ENCODE results near the gene FRMD1.

Gene FRMD1

DNA sequence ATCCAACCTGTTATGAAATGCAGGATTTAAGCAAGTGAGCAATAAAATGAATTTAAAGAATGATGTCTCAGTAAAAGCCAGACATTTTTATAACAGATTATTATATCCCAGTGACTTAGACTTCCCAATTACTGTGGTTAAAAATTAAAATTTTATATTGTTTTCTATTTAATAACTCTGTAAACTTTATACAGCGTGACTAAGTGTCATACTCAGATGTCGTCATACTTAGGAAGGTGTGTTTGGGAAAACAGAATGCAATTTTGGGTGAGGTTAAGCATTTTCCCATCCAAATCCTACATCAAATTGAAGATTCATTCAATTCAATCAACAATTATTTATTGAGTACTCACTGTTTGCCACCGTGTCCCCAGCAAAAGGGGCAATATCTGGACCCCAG lies 31.4 kb upstream of the FRMD1 start:
- DNase-seq, result no peak

DNA sequence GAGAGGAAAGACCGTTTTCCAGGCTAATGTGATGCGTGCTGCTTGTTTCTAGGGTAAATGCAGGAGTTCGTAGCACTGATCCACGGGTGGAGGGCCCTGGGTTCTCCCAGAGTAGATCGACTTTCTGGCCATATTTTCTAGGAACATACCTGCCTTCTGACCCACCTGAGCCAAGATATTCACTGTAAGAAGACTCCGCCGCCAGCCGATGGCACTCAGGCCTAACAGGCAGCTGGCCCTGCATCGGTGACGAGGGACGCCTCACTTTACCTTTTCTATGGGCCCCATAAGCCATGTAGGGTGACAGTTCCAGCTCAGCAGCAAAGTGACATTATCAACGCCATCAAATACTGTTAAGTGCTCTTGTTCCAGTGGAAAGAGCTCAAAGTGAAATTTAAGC lies 30.2 kb upstream of the FRMD1 start:
- no peak for DNase-seq

DNA sequence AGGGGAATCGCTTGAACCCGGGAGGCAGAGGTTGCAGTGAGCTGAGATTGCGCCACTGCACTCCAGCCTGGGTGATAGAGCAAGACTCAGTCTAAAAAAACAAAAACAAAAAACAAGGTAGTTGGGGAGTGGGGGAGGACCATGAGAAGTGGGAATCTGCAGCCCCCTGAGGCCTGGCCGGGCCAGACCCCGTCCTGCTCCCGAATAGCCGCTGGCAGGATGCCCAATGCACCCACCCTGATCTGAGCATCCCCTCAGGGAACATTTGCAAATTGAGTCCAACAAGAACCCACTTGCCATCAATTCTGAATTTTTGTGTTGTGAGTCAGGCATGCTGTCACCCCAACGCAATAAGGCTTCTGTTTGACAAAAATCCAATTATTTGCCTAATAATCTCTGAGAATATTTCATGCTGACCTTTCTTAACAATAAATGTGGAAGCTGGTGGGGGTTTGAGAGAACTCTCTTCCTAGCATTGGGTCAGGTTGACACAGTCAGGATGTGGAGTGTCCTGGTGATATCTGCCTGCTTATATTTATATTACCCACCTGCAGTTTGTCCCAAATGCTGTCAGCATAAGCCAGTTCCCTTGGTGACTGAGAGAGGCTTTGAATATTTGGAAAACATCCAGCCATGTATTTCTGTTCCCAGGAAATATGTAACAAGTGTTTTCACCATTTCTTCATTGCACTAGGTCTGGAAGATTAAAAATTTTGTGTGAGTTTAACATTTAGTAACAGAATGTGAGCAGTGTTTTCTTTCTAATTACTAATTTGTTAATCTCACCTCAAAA lies 28.4 kb upstream of the FRMD1 start:
- DNase-seq, result no peak

DNA sequence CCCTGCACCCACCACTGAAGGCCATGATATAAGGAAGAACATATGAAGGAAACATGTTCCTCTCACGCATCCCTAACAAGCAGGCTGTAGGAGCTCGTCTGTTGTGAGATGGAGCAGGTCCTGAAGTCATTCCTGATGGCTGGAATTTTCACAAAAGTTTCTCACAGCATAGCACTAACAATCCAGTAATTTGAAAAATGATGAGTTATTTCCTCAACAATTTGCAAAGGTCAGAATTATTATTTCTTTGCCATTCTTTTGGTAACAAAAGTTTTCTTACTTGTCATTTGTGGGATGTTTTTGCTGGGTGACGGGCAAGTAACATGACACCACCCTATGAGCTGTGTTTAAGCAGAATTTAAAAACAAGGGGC lies 27.6 kb upstream of the FRMD1 start:
- no peak for DNase-seq

DNA sequence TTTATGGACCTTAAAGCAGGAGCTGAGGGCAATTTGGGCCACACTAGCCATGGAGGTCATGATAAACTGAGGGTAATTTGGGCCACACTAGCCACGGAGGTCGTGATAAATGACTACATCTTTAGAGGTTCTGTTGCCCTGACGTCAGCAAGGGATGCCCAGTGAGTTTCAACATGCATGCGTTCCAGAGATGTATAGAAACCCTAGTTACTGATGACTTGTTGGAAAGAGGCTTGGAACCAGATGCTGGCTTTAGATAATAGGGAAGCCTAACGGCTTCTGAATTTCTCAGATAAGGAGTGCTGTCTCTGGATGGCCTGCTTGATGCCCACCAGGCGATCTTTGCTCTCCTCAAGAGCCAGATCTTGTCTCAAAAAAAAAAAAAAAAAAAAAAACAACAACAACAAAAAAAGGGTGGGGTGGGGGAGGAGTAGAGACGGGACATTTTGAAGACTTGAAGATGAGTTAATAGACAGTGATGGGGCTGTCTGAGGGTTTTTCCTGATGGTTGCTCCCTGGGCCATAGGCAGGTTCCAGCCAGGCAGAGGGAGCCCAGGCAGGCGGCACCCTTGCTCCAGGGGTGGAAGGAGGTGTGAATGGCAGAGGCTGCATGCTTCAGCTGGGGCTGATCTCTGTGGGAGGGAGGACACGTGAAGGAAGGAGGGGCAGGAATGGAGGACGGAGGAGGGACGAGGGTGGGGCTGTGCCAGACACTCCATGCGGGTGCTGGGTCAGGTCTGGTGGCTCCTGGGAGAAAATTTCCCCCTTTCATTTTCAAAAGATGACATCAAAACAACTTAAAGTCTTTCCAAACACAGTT lies 27.0 kb upstream of the FRMD1 start:
- no peak for DNase-seq

DNA sequence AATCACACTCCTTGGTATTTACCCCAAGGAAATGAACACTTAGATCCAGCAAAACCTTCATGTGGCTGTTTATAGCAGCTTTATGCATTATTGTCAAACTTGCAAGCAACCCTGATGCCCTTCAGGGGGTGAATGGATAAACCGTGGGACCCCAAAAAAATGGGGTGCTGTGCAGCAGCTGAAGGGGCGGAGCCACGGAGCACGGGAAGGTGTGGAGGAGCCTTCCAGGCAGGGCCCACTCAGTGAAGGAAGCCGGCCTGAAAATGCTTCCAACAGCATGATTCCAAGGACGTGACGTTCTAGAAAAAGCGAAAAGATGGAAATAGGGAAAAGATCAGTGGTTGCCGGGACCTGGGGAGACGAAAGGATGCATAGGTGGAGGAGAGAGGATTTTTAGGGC lies 25.6 kb upstream of the FRMD1 start:
- DNase-seq, result no peak

DNA sequence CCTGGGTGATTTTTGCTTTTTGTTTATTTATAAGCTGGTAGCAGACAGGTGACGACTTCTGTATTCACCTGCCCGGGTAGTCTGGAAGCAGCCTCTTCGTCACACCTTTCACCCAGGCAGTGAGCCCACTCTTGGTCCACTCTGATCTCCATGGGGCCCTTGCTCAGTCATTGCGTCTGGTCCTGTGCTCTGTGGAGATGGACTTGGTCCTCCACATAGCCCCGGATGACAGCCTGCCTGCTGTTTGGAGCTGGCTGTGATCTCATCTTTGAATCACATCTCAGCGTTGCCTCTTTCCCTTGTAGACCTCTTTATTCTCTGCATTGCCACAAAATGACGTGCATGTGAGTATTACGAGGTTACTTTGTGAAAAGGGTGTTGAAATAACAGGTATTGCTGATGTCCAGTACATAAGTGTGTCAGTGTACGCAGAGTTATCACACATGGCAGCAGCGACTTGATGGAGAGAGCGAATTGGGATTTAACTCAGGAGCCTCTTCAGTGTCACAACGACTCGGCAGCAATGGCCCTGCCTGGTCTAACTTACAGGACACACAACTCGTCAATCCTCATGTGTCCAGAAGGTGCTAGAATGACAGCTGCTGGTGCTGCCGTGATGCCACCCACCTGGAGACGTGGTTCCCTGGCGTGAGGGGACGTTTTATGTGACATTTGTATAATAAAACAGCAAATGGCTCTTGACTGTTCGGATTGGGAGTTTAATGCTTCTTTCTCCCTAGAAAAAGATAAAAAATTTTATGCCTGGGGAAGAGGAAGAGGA lies 24.2 kb upstream of the FRMD1 start:
- no peak for DNase-seq

DNA sequence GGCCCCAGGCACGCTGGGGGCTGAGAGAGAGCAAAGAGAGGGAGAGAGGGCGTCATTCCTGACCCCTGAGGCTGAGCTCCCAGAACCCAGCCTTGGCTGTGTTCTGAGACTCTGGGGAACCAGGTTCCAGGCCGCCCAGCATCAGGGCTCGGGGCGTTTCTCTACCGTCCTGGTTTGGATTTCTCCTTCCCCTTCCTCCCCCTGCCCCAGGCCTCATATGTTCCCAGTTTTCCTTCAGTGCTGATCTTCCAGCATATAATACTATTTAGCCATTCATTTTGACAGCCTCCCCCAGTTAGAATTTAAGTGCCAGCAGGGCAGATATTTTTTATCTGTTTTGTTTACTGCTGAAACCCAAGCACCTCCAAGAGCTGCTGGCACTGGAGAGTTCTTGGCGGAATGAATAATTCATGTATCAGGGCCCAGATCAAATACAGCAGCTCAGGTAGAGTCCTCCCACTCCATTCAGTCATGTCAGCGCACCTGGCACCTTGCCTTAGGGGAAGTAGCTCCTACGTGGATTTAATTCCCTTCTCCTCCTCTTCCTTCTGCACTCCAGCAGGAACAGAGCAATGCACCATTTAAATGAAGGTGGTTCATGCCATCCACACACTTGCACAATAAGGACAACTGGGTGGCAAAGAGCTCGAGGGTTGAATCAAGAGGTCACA lies 23.4 kb upstream of the FRMD1 start:
- DNase-seq, result no peak

DNA sequence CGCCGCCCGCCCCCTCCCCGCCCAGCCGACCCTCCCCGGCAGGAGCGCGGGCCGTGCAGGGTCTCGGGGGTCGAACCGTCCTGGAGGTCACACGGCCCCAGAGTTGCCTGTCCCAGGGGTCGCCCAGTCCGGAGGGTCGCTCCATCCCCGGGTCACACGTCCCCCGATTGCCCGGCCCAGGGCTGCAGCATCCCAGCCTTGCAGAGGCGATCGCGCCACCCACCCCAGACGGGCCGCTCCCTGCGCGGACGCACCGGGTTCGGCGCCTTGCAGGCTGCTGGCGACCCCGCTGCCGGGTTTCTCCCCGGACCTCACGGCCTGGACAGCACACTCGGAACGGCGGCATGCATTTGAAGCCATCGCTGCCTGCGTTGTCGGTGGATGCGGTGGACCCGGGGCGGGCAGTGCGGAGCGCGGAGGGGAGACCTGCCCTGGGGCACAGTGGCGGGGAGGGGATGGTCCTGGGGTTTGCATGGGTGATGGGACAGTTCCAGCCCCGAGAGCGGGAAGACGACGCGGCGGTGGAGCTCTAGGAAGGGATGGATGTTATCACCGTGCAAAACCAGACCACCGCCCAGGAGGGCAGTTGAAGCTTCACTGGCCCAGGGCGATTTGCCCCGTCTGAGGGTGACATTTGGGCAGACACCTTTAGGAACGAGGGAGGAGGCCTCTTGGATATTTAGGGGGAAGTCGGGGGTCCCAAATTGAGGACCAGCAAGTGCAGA lies 22.7 kb upstream of the FRMD1 start:
- DNase-seq, result no peak

DNA sequence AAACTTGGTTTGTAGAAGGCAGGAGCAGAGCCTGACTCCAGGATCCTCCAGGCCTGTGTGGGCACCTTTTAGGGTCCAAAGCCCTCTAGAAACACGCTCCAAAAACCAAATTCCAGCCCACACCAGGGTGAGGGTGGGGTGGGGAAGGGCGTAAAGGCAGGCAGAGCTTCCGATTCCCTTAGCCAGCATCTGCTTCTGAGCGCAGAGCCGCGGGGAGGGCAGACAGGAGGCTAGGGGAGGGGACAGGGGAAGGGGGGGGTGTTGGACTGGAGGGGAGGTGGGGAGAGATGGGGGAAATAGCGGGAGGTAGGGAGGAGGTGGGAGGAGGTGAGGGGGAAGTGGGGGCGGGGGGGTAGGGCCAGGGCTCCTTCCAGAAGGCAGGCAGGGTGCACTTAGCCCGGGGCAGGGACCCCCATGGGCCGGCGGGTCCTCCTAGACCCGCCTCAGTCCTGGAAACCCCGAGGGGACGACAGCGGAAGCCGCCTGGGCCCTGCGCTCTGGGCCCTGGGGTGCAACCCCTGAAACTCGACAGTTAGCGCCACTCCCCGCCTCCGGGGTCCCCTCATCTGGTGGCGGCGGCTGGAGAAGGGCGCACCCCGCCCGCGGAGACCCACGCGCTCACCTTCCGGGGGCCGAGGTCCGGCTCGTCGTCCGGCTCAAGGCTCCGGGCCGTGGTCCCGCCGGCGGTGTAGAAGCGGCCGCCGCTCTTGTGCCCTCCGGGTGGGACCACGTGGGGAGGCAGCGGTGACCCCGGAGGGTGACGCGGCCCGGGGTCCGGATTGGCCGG lies 22.0 kb upstream of the FRMD1 start:
- no peak for DNase-seq

DNA sequence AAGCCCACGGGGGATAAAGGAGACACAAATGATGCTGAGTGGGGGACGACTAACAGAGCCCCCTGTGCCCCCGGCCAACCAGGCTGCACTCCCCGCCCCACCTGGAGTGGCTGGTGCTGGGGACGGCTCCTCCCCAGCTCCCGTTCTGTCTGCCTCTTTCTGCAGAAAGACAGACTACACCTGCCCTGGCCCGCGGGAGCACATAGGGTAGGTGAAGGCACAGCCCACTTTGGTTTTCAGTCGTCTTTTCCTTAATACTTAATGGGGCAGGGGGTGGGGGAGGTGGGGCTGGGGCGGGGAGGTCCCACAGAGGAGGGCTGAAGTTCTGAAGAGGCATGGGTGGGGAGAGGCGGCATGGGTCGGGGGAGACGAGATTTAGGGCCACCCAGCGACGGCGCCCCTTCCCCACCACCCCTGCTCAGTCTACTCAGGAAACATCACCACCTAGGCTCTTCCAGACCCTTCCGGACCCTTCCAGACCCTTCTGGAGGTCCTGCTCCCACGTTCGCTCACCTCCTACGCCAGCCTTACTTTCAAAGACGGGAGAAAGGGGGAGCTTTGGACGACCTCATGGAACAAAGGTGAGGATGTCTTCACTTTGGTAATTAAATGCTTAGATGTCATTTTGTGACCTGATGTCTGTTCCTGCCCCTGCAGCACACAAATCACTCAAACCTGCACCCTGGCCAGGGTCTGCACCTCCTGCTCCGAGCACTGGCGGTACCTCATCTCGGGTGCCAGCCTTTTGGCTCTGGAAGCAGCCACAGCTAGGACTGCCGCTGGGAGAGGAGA lies 21.2 kb upstream of the FRMD1 start:
- DNase-seq, result no peak

DNA sequence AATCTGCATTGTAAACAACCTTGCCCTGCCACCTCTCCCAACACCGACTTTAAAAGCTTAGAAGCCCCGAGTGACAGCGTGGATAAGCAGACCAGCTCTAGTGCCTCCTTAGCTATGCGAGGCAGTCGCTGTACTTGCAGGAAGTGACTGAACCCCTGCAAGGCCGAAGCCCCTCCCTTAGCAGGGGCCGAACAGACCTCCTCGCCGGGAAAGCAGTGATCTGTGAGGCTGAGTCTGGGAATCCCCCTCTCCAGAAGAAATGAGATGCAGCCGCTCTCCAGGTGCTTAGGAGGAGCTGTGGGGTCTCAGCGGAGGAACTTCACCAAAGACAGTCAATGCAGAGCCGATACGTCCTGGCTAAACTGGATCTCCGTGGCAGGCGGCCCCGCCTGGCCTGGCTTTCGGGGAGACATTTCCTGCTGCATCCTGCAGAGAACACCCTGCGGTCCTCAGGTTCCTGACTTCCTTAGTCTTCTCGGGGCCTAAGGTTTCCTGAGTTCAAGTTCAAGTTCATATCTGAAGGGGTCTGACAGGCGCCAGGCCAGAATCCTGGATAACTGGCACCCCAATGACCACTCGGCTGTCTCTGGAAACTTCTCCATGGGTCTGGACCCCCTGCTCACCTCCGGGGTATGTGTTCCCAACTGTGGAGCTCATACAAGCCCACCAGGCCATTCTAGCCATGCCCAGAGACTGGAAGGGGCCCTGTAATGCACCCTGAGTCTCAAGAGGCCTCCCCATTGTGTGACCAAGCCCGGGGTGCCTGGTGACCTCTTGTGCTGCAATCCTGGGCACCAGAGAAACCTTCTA lies 20.4 kb upstream of the FRMD1 start:
- DNase-seq, result no peak

DNA sequence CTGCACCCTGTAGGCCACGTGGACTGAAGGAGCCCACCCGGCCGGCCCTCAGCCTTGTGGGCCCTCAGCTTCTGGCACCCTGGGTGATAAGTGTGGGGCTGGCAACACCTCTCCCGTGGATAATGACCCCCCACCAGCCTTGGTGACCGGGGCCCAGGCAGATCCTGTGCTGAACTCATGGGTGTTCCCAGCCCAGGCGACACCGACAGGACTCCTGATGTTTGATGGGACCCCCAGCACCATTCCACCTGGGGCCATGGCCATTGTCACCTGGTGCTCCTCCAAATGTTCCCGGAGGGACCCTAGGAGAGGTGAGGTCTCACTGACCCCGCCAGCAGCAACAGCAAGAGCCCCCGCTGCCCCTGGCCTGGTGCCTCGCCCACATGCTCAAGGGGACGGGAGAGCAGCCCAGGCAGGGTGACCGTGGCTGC lies 19.4 kb upstream of the FRMD1 start:
- DNase-seq, result no peak

DNA sequence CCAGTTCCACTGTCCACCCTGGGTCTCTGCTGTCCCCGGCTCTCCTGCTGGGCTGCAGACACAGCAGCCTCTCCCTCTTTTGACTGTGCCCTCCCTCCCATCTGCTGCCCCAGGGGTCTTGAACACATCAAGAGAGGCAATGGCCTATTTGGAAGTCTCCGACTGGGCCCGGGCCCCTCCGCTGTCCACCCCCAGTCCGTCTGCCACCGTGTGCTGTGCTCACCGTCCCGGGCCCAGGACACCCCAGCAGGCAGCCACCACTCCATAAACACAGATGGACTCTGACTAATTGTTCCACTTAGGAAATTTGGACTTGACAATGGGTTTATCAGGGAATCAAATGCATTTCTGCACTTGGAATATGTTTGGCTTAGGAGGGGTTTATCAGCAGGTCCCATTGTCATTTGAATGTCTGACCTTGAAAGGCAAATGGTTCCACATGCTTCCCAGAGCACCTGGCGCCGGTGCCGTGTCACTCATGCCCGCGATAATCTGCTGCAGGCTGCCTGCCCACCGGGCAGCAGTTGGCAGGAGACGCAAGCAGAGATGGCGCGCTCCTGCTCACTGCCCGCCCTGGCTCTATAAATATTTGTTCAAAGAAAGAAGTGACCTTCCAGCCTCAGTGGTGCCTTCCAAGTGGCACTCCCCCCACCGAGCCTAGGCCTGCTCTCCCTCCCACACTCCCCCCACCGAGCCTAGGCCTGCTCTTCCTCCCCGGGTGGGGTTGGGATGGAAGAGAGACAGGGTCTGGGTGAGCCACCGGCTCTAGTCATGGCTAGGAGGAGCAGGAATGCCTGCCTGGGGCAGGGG lies 18.8 kb upstream of the FRMD1 start:
- no peak for DNase-seq

DNA sequence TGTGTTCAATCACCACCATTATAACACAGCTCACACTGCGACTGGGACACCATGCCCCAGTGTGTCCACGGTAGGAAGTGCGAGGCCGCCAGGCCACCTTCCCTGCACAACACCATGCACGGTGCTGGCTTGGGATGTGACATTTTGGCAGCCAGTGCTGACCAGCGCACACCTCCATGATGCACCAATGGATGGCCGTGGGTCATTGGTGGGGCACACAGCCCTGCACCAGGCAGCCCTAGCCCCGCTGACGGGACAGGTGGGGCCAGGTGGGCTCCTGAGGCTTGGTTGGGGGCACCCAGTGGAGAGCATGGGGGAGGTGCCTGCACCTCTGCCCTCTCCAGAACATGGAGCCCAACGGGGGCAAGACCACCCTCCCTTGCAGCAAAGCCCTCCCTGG lies 18.2 kb upstream of the FRMD1 start:
- DNase-seq, result no peak

DNA sequence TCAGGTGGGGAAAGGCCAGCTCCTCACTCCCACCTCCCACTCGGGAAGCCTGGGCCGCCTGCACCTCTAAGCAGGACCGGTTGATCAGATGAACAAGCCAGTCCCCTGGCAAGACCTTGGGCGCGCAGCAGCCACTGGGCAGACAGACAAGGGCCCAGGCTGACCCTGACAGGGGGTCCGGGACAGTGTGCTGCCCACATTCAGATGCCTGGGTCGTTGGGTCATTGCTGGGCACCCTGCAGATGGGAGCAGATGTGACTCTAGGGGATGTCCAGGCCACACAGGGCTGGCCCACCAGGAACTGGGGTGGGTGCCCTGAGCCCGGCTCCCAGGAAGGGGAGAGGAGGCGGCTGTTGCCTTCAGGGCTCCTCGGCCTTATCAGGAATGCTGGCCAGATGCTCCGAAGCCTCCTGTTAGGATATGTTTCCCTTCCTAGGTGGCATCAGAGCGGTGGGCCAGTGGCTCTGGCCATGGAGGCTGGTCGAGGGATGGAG lies 17.3 kb upstream of the FRMD1 start:
- DNase-seq, result no peak

DNA sequence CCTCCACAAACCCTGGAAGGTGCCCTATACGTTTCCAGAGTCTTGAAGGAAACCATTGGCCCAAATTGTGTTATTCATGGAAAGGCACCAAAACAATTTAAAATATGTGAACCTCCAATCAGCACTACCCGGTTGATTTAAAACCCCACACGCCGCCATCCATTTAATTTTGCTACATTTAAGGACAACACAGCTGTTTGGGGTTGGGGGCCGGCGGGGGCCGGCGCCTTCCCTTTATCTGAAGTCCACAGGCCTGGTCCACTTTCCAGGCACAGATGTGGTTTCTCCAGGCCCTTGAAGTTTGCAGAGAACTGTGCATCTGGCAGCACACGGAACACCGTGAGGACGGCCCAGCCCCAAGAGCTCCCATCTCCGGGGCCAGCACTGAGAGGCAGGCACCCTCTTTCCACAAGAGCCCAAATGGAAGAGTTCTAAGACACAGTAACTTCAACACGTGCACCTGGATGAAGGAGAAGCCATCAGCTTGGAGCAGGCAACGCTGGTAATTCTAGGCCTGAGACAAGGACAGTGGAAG lies 16.8 kb upstream of the FRMD1 start:
- no peak for DNase-seq

DNA sequence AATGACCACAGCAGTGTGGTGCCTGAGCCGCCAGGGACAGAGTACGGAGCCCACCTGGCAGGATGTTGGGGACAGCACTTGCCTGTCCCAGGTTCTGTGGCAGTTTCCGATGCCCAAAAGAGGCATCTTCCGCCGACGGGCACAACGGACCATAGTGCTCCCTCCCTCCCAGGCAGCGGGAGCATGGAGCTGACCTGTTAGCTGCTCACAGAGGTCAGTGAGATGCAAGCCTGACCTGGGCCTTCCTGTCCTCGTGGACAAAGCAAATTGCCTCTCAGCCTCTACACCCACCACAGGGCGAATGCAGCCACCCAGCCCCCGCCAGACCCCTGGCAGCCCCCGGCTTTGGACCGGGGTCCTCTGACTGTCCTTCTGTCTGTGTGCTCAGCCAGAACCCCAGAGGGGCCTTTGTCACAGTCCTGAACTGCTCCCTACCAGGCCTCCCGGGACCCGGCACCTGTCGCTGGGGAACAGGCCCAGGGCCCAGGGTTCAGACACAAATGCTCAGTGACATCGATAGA lies 16.2 kb upstream of the FRMD1 start:
- DNase-seq, result no peak

Measured in kidney glomerular epithelial cell (primary cell).